ENCODE results near the gene PSTPIP1. TPM values are rescaled to one million over a fixed set of nuclear protein-coding genes. Genes with fewer than 3 reads are reported as not detected.

Gene PSTPIP1
- polyA plus RNA-seq, 1 donor (not counting 4 experiments of a cell fraction or from before 2014, with no cell fraction given) = 9.6 TPM

- no peak for TF ChIP-seq EZH2 (IDR thresholded peaks at IDR 0.05; ENCODE audit: low read length)
- TF ChIP-seq CTCF (optimal IDR thresholded peaks at IDR 0.05 in 1 of 3, IDR thresholded peaks at IDR 0.05 in 1 of 3, conservative IDR thresholded peaks at IDR 0.05 in 1 of 3; ENCODE audit: extremely low read depth in 1 of 3, insufficient read depth in 2 of 3, low read length in 3 of 3) = no peak
- Histone ChIP-seq H3K9me3 (ENCODE audit: control insufficient read depth, low read depth, low read length) (no peaks in the 10 kb centered on the region), H3K4me1 (ENCODE audit: control insufficient read depth, extremely low read depth, insufficient read depth, low read length) (peaks cover 10% of the 10 kb centered on the region), H3K9me1 (ENCODE audit: control insufficient read depth, extremely low read depth, insufficient read depth, low read length) (peaks cover 3% of the 10 kb centered on the region), H4K20me1 (ENCODE audit: control insufficient read depth, extremely low read depth, insufficient read depth, low read length) (no peaks in the 10 kb centered on the region), H3K79me2 (ENCODE audit: control insufficient read depth, insufficient read depth, low read length) (no peaks in the 10 kb centered on the region), H3K36me3 (ENCODE audit: control insufficient read depth in 2 of 2, extremely low read depth in 1 of 2, insufficient read depth in 2 of 2, low read length in 2 of 2) (peaks cover 5 to 8% of the 10 kb centered on the region in 2 experiments), H3K9ac (ENCODE audit: control insufficient read depth, extremely low read depth, insufficient read depth, low read length) (no peak overlapping the region), H2AFZ (ENCODE audit: control insufficient read depth, low read length) (no peak overlapping the region), H3K27ac (ENCODE audit: control insufficient read depth, insufficient read depth, low read length) (no peak overlapping the region), H3K27me3 (ENCODE audit: control insufficient read depth, extremely low read depth, insufficient read depth, low read length) (no peaks in the 10 kb centered on the region), H3K4me3 (ENCODE audit: control insufficient read depth in 2 of 3, extremely low read depth in 1 of 3, insufficient read depth in 2 of 3, low read depth in 1 of 3, low read length in 3 of 3) (no peak overlapping the region), H3K4me2 (ENCODE audit: control insufficient read depth, extremely low read depth, insufficient read depth, low read depth, low read length) (no peak overlapping the region)
- DNase-seq (ENCODE audit: low read depth, low spot score) = no peak
- FAIRE-seq = no peak
- dilution Hi-C loops (cut with MboI; ENCODE audit: extremely low pct_ligation_motif_present, low sequenced_read_pairs) = no loop called here
These were observed 20.9 kb downstream of the PSTPIP1 start for GRCh38 chr15:77015646-77016320.

- Histone ChIP-seq H4K20me1 (ENCODE audit: control insufficient read depth, extremely low read depth, insufficient read depth, low read length) (no peaks in the 10 kb centered on the region), H3K9me3 (ENCODE audit: control insufficient read depth, low read depth, low read length) (no peaks in the 10 kb centered on the region), H2AFZ (ENCODE audit: control insufficient read depth, low read length) (no peak overlapping the region), H3K4me1 (ENCODE audit: control insufficient read depth, extremely low read depth, insufficient read depth, low read length) (peaks cover 10% of the 10 kb centered on the region), H3K36me3 (ENCODE audit: control insufficient read depth in 2 of 2, extremely low read depth in 1 of 2, insufficient read depth in 2 of 2, low read length in 2 of 2) (peaks cover 5 to 8% of the 10 kb centered on the region in 2 experiments), H3K9me1 (ENCODE audit: control insufficient read depth, extremely low read depth, insufficient read depth, low read length) (peaks cover 3% of the 10 kb centered on the region), H3K27ac (ENCODE audit: control insufficient read depth, insufficient read depth, low read length) (no peak overlapping the region), H3K27me3 (ENCODE audit: control insufficient read depth, extremely low read depth, insufficient read depth, low read length) (no peaks in the 10 kb centered on the region), H3K9ac (ENCODE audit: control insufficient read depth, extremely low read depth, insufficient read depth, low read length) (no peak overlapping the region), H3K4me2 (ENCODE audit: control insufficient read depth, extremely low read depth, insufficient read depth, low read depth, low read length) (no peak overlapping the region), H3K79me2 (ENCODE audit: control insufficient read depth, insufficient read depth, low read length) (no peaks in the 10 kb centered on the region), H3K4me3 (ENCODE audit: control insufficient read depth in 2 of 3, extremely low read depth in 1 of 3, insufficient read depth in 2 of 3, low read depth in 1 of 3, low read length in 3 of 3) (no peak overlapping the region)
- DNase-seq (ENCODE audit: low read depth, low spot score) (no peak), FAIRE-seq (no peak)
- no peak for TF ChIP-seq CTCF (optimal IDR thresholded peaks at IDR 0.05 in 1 of 3, IDR thresholded peaks at IDR 0.05 in 1 of 3, conservative IDR thresholded peaks at IDR 0.05 in 1 of 3; ENCODE audit: extremely low read depth in 1 of 3, insufficient read depth in 2 of 3, low read length in 3 of 3)
- no peak for TF ChIP-seq EZH2 (IDR thresholded peaks at IDR 0.05; ENCODE audit: low read length)
- dilution Hi-C loops (cut with MboI; ENCODE audit: extremely low pct_ligation_motif_present, low sequenced_read_pairs) = no loop called here
These were observed 21.4 kb downstream of the PSTPIP1 start for GRCh38 chr15:77016321-77016695.
